Kidney glomerular epithelial cell (primary cell): Measurements from ENCODE around the gene INTS11.

Experiments used
- DNase-seq: peaks from one replicate; lab custom pipeline; 2025; lab: John Stamatoyannopoulos, UW

Gene INTS11

GRCh38 chr1:1262758-1263157, 61.7 kb downstream of the INTS11 start:
- DNase-seq, result no peak

GRCh38 chr1:1262071-1262470, 62.4 kb downstream of the INTS11 start:
- no peak for DNase-seq
